NB4 (cell line): ENCODE measurements around the gene NSMF.

ENCODE experiments used
- CTCF ChIP-seq: IDR thresholded peaks from one replicate; pipeline ENCODE4 v1.5.1; 2012; ENCODE audit warnings: low read depth, low read length
- MAX ChIP-seq: IDR thresholded peaks from 2 replicates; pipeline ENCODE4 v1.6.1; 2011; ENCODE audit warnings: low read depth, low read length
- MYC ChIP-seq: IDR thresholded peaks from 2 replicates; pipeline ENCODE4 v1.6.1; 2011; ENCODE audit warnings: low read depth, low read length
- POLR2A ChIP-seq: IDR thresholded peaks from 2 replicates; pipeline ENCODE4 v1.6.1; 2011; ENCODE audit warnings: mild to moderate bottlenecking; ENCODE audit not compliant: insufficient read length; ENCODE audit errors: extremely low read depth

GRCh38 chr9:137429546-137429890, 29.6 kb downstream of the NSMF start:
- no peak for TF ChIP-seq CTCF
- no peak for TF ChIP-seq POLR2A
- no peak for TF ChIP-seq MAX
- no peak for TF ChIP-seq MYC
